Smooth muscle cell (in vitro differentiated cells): Measurements from ENCODE around the gene MRTFA. TPM values are rescaled to one million over a fixed set of nuclear protein-coding genes. Genes with fewer than 3 reads are reported as not detected.
A peak's percentile ranks its signal among the peaks of the same experiment; 100 is the strongest.

Experiments
- DNase-seq: peaks from one replicate; lab custom pipeline; 2025; ENCODE audit not compliant: unreplicated experiment; lab: John Stamatoyannopoulos, UW
- H2AFZ ChIP-seq: fragments of 200-600 bp; sonication (generic); 2 replicates; pipeline ENCODE4 v1.6.0; 2016; ENCODE audit warnings: antibody characterized with exemption, low read depth, mild to moderate bottlenecking
- H3F3A ChIP-seq: fragments of 200-600 bp; sonication (generic); 2 replicates; pipeline ENCODE4 v1.6.0; 2017; ENCODE audit warnings: antibody characterized with exemption, low read depth
- H3K27ac ChIP-seq: fragments of 200-600 bp; sonication (generic); 2 replicates; pipeline ENCODE4 v1.5.1; 2016; ENCODE audit warnings: low read depth, mild to moderate bottlenecking
- H3K27me3 ChIP-seq: fragments of 200-600 bp; sonication (generic); 2 replicates; pipeline ENCODE4 v1.6.1; 2016; ENCODE audit warnings: low read depth, mild to moderate bottlenecking
- H3K36me3 ChIP-seq: fragments of 200-600 bp; sonication (generic); 2 replicates; pipeline ENCODE4 v1.5.1; 2016; ENCODE audit warnings: low read depth
- H3K4me1 ChIP-seq: fragments of 200-600 bp; sonication (generic); 2 replicates; pipeline ENCODE4 v1.5.1; 2016; ENCODE audit warnings: low read depth
- H3K4me2 ChIP-seq: fragments of 200-600 bp; sonication (generic); 2 replicates; pipeline ENCODE4 v1.6.0; 2016; ENCODE audit warnings: mild to moderate bottlenecking
- H3K4me3 ChIP-seq: fragments of 200-600 bp; sonication (generic); 2 replicates; pipeline ENCODE4 v1.5.1; 2016; ENCODE audit warnings: mild to moderate bottlenecking
- H3K79me2 ChIP-seq: fragments of 200-600 bp; sonication (generic); 2 replicates; pipeline ENCODE4 v1.6.0; 2016; ENCODE audit warnings: low read depth, mild to moderate bottlenecking
- H3K9ac ChIP-seq: fragments of 200-600 bp; sonication (generic); 2 replicates; pipeline ENCODE4 v1.6.0; 2016; ENCODE audit warnings: low read depth
- H3K9me3 ChIP-seq: fragments of 200-600 bp; sonication (generic); replicated peaks from 2 replicates; pipeline ENCODE4 v1.5.1; 2016; ENCODE audit warnings: low read depth
- H4K20me1 ChIP-seq: fragments of 200-600 bp; sonication (generic); 2 replicates; pipeline ENCODE4 v1.6.0; 2016; ENCODE audit warnings: low read depth
- WGBS: methylation state at CpG from one replicate; pipeline ENCODE4 v1.1.7; 2016; ENCODE audit warnings: low lambda C conversion rate; 5-methylcytosine and 5-hydroxymethylcytosine counted together
- polyA plus RNA-seq: library from polyadenylated mRNA; unstranded; fragments of >200 nt; fragmentation: Nextera tagmentation; extraction: Ambion mirVana; gene quantifications from 2 replicates; pipeline ENCODE4 v1.2.1, GENCODE V29; 2016
- total RNA-seq: library from RNA; depleted of rRNA; stranded (reverse); fragments of >200 nt; gene quantifications from 2 replicates; pipeline ENCODE4 v1.2.3, GENCODE V29; 2014
- TF ChIP-seq, protein P1 (sequence below): fragments of 200-600 bp; sonication (generic); IDR thresholded peaks from 2 replicates; pipeline ENCODE4 v1.5.1; 2017; ENCODE audit warnings: borderline replicate concordance, mild to moderate bottlenecking, antibody characterized with exemption; ENCODE audit not compliant: insufficient read depth, poor library complexity, severe bottlenecking

Gene MRTFA
- total and polyA plus RNA-seq, 2 experiments from 2014 or later = 25.5 to 41.7 TPM

DNA sequence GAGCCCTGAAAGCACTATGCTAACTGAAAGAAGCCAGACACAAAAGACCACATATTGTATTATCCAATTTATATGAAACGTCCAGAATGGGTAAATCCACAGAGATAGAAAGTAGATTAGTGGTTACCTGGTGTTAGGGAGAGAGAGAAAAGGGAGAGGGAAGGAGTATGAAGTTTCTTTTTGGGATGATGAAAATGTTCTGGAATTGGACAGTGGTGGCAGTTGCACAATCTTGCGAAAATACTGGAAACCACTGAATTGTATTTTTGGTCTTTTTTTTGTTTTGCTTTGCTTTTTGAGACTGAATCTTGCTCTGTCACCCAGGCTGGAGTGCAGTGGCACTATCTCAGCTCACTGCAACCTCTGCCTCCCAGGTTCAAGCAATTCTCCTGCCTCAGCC lies 63.5 kb downstream of the MRTFA start:
- no peak overlapping the region for H3K27ac ChIP-seq
- DNase-seq = no peak
- peaks cover 11% of the 10 kb centered on the region for H3F3A ChIP-seq
- TF ChIP-seq, protein P1, sequence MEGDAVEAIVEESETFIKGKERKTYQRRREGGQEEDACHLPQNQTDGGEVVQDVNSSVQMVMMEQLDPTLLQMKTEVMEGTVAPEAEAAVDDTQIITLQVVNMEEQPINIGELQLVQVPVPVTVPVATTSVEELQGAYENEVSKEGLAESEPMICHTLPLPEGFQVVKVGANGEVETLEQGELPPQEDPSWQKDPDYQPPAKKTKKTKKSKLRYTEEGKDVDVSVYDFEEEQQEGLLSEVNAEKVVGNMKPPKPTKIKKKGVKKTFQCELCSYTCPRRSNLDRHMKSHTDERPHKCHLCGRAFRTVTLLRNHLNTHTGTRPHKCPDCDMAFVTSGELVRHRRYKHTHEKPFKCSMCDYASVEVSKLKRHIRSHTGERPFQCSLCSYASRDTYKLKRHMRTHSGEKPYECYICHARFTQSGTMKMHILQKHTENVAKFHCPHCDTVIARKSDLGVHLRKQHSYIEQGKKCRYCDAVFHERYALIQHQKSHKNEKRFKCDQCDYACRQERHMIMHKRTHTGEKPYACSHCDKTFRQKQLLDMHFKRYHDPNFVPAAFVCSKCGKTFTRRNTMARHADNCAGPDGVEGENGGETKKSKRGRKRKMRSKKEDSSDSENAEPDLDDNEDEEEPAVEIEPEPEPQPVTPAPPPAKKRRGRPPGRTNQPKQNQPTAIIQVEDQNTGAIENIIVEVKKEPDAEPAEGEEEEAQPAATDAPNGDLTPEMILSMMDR = no peak
- no peak overlapping the region for H3K9ac ChIP-seq
- no peak overlapping the region for H2AFZ ChIP-seq
- H3K27me3 ChIP-seq = no peaks in the 10 kb centered on the region
- H3K9me3 ChIP-seq = no peaks in the 10 kb centered on the region
- H3K36me3 ChIP-seq = no peaks in the 10 kb centered on the region
- H4K20me1 ChIP-seq = peaks cover 53% of the 10 kb centered on the region
- WGBS = 79% methylated on average over 2 of the region's 2 CpGs
- peaks cover under 1% of the 10 kb centered on the region for H3K4me1 ChIP-seq
- peaks cover 96% of the 10 kb centered on the region for H3K79me2 ChIP-seq
- H3K4me3 ChIP-seq = no peak overlapping the region
- H3K4me2 ChIP-seq = no peak overlapping the region

DNA sequence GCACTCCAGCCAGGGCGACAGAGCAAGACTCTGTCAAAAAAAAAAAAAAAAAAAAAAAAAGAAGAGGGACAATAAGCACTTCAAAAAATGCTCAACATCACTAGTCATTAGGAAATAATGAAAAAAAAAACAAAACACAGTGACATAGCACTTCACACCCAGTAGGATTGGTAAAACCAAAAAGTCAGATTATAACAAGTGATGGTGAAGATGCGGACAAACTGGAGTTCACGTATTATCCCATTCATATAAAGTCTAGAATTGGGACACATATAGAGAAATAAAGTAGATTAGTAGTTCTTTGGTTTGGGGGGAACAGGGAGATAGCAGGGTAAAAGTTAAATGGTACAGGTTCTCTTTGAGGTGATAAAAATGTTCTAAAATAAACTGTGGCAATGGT lies 64.6 kb downstream of the MRTFA start:
- Histone ChIP-seq H3K79me2 (peaks cover 92% of the 10 kb centered on the region), H3K36me3 (no peaks in the 10 kb centered on the region), H3K4me2 (no peak overlapping the region), H3K27ac (no peak overlapping the region), H3K9me3 (no peaks in the 10 kb centered on the region), H4K20me1 (peaks cover 61% of the 10 kb centered on the region), H3K9ac (no peak overlapping the region), H3K4me1 (peaks cover 6% of the 10 kb centered on the region), H3K4me3 (no peak overlapping the region), H2AFZ (no peak overlapping the region), H3K27me3 (no peaks in the 10 kb centered on the region), H3F3A (peaks cover 15% of the 10 kb centered on the region)
- WGBS = 97% methylated on average over 3 of the region's 3 CpGs
- DNase-seq = no peak
- TF ChIP-seq, protein P1 = no peak

DNA sequence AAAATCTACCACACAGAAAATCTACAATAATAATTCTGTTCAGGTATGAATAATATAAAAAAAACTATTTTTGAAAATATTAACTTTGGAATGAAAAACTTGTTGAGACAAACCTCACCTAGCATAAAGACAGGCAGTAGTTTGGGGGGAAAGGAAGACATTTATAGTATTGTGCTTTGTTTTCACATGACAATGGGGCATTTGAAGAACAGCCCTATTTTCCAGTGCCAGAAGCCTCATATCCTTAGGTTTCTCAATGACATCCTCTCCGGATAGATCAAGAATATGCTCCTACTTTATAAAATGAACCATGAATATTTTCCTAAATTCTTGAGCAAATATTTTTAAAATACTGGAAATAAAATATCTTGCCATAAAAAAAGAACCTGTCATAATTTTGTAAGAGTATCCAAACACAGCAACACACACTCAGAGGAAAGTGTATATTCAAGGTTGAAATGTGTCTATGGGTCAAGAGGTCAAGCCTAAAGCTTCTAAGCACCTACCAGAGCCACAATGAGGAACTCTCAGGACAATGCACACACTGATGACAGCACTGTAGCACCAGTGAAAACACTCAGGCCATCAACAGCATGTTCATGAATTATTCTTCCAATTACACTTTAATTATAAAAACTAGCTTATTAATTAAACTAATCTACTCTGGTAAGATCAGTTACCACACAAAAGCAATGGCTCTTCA lies 68.7 kb downstream of the MRTFA start:
- Histone ChIP-seq H3K27me3 (no peaks in the 10 kb centered on the region), H3K4me1 (peaks cover 6% of the 10 kb centered on the region), H3K4me2 (peak overlapping the region; percentile 5), H3K79me2 (peaks cover 94% of the 10 kb centered on the region), H3K36me3 (no peaks in the 10 kb centered on the region), H3K9ac (no peak overlapping the region), H3F3A (peaks cover 15% of the 10 kb centered on the region), H3K4me3 (no peak overlapping the region), H3K9me3 (no peaks in the 10 kb centered on the region), H2AFZ (no peak overlapping the region), H4K20me1 (peaks cover 62% of the 10 kb centered on the region), H3K27ac (peak overlapping the region; percentile 68)
- no peak for DNase-seq
- WGBS = 95% methylated on average over 1 of the region's 1 CpG
- TF ChIP-seq, protein P1 = no peak

DNA sequence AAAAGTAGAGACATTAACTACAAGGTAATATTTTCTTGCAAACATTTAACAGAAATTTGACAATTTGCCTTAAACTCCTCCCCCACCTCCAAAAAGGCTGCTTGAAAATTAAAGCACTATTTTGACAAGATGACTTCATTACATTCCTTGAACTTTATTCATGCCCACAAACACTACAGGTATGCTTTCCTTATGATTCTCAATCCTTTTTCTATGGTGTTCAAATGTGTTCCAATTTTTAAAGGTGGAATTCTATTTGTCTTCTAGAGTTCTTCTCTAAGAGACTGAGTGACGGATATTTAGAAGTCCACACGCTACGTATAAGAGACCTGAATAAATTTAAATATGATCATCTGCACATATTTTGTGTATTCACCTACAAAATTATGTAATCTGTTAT lies 69.4 kb downstream of the MRTFA start:
- Histone ChIP-seq H3K9me3 (no peaks in the 10 kb centered on the region), H3K27me3 (no peaks in the 10 kb centered on the region), H3F3A (peaks cover 15% of the 10 kb centered on the region), H3K4me1 (peaks cover 6% of the 10 kb centered on the region), H4K20me1 (peaks cover 62% of the 10 kb centered on the region), H2AFZ (no peak overlapping the region), H3K4me2 (peak overlapping the region; percentile 5), H3K9ac (no peak overlapping the region), H3K4me3 (no peak overlapping the region), H3K36me3 (no peaks in the 10 kb centered on the region), H3K79me2 (peaks cover 91% of the 10 kb centered on the region), H3K27ac (peak overlapping the region; percentile 68)
- no peak for DNase-seq
- TF ChIP-seq, protein P1 = no peak
- WGBS = 96% methylated on average over 3 of the region's 3 CpGs
